ENCODE data around the gene RIT2.

DNA sequence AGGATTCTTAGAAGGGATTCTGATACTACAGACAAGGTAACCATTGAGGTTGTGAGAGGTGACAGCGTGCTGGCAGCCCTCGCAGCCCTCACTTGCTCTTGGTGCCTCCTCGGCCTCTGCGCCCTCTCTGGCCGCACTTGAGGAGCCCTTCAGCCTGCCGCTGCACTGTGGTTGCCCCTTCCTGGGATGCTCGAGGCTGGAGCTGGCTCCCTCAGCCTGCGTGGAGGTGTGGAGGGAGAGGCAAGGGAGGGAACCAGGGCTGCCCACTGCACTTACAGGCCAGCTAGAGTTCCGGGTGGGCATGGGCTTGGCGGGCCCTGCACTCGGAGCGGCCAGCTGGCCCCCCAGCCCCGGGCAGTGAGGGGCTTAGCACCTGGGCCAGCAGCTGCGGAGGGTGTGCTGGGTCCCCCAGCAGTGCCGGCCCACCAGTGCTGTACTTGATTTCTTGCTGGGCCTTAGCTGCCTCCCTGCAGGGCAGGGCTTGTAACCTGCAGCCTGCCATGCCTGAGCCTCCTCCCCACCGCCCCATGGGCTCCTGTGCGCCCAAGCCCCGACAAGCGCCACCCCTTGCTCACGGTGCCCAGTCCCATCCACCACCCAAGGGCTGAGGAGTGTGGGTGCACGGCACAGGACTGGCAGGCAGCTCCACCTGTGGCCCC, 23.9 kb upstream of the RIT2 start:
- TF ChIP-seq, protein P1, sequence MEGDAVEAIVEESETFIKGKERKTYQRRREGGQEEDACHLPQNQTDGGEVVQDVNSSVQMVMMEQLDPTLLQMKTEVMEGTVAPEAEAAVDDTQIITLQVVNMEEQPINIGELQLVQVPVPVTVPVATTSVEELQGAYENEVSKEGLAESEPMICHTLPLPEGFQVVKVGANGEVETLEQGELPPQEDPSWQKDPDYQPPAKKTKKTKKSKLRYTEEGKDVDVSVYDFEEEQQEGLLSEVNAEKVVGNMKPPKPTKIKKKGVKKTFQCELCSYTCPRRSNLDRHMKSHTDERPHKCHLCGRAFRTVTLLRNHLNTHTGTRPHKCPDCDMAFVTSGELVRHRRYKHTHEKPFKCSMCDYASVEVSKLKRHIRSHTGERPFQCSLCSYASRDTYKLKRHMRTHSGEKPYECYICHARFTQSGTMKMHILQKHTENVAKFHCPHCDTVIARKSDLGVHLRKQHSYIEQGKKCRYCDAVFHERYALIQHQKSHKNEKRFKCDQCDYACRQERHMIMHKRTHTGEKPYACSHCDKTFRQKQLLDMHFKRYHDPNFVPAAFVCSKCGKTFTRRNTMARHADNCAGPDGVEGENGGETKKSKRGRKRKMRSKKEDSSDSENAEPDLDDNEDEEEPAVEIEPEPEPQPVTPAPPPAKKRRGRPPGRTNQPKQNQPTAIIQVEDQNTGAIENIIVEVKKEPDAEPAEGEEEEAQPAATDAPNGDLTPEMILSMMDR (IDR thresholded peaks at IDR 0.05; ENCODE audit: insufficient read depth, low read length, poor library complexity, severe bottlenecking) = no peak
- TF ChIP-seq EZH2phosphoT487 (conservative IDR thresholded peaks at IDR 0.05; ENCODE audit: low read length) = no peak
